Erythroblast (primary cell): ENCODE results near the gene TAF13.
A peak's percentile ranks its signal among the peaks of the same experiment; 100 is the strongest.

ENCODE experiments used
- DNase-seq, 2 experiments: peaks; one replicate each; lab custom pipeline; 2025; lab: John Stamatoyannopoulos, UW
- GATA1 ChIP-seq: IDR thresholded peaks from 2 replicates; pipeline ENCODE4 v1.6.1; 2011; ENCODE audit warnings: low read depth, mild to moderate bottlenecking, control low read depth, low read length, moderate library complexity
- POLR2A ChIP-seq: IDR thresholded peaks from 2 replicates; pipeline ENCODE4 v1.6.1; 2011; ENCODE audit warnings: mild to moderate bottlenecking, low read length

TAF13 gene

GRCh38 chr1:109105881-109106280 lies 30.1 kb upstream of the TAF13 start:
- TF ChIP-seq GATA1 (no peak), POLR2A (no peak)
- DNase-seq, result no peak

- TF ChIP-seq GATA1 (no peak), POLR2A (no peak)
- no peak for DNase-seq
Measured at GRCh38 chr1:109104364-109105151, 28.8 kb upstream of the TAF13 start.

- DNase-seq, result peak; percentile 98 to 99
- TF ChIP-seq GATA1 (no peak), POLR2A (peak; percentile 99)
Measured at GRCh38 chr1:109099938-109100773, 24.4 kb upstream of the TAF13 start.

DNA sequence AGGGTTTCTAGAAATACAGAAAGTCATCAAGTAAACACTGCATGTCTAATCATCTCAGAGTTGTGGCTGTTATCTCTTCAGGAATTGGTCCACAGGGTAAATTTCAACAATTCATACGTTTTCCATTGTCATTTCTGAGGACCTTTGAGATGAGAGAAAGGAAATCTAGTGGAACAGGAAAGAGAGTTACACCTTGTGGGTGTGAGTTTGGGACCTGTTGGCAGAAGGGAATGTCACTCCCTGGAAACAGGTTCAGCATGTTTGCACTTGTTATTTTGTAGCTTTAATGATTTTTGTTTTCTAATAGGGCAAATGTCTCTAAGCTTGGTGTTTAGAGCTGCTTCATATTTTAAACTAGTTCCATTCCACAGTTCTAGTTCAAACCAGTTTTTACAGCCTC lies 20.3 kb upstream of the TAF13 start:
- no peak for DNase-seq
- TF ChIP-seq GATA1 (no peak), POLR2A (no peak)

DNA sequence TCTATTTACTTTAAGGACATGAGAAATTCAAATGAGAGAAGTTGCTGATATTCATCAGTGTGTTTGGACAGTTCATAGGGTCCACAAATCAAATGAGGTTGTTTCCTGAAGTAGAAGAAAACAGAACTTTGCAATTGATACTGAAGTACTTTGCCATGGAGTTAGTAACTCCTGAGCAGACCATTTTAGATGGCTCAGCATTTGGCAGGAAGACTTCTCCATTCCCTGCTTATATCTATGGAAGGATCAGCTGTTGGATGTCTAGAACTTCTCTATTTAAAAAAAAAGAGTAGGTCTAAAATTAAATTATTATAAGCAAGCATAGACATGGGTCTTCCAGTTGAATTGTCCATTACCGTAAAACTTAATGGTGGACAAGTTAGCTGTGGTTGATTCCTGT lies 19.8 kb upstream of the TAF13 start:
- DNase-seq, result no peak
- TF ChIP-seq POLR2A (no peak), GATA1 (no peak)

DNA sequence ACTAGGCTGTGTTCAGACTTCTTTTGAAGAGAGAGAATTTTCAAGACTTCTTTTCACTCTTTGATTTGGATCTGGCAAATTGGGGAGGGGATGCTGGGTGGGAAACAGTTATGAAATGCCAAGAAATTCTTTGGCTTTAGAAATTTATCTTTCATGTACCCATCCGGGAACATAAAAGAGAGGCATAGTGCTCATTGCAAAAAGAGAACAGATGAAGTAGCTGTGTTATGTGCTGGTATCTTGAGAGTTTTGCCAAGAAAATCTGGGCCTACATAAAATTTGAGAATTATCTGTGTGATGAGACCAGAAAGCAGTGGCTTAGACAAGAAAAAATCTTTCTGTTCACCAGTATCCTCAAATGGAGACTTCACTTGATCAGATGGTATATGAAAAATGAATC lies 19.1 kb upstream of the TAF13 start:
- DNase-seq, result no peak
- no peak for TF ChIP-seq GATA1
- no peak for TF ChIP-seq POLR2A

DNA sequence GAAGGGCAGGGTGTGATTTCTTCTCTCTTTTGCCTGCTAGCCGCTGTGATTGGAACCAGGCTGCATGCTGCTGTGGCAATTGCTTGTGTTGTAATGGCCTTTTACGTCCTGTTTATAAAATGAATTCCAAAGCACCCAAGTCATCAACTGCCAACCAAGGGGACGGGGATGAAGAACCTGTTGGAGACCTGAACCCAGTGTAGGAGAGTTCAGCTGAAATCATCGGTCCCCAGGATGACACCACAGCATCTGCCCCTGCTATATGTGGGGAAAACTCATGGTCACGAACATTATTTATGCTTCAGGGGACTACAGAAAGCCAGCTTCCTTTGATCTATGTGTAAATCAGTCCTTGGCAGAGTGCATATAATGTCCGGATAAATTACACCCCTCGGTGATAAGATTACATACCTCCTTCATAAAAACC lies 18.6 kb upstream of the TAF13 start:
- no peak for DNase-seq
- TF ChIP-seq POLR2A (no peak), GATA1 (no peak)

- DNase-seq, result peak in 1 of 2 experiments; percentile 28
Measured at GRCh38 chr1:109091839-109092193, 16.0 kb upstream of the TAF13 start.

GRCh38 chr1:109091078-109091838 lies 15.5 kb upstream of the TAF13 start:
- DNase-seq, result peak; percentile 74 to 75
- TF ChIP-seq GATA1 (no peak), POLR2A (no peak)

More at GRCh38 chr1:109091839-109092193, 16.0 kb upstream of the TAF13 start:
- no peak for TF ChIP-seq POLR2A

DNA sequence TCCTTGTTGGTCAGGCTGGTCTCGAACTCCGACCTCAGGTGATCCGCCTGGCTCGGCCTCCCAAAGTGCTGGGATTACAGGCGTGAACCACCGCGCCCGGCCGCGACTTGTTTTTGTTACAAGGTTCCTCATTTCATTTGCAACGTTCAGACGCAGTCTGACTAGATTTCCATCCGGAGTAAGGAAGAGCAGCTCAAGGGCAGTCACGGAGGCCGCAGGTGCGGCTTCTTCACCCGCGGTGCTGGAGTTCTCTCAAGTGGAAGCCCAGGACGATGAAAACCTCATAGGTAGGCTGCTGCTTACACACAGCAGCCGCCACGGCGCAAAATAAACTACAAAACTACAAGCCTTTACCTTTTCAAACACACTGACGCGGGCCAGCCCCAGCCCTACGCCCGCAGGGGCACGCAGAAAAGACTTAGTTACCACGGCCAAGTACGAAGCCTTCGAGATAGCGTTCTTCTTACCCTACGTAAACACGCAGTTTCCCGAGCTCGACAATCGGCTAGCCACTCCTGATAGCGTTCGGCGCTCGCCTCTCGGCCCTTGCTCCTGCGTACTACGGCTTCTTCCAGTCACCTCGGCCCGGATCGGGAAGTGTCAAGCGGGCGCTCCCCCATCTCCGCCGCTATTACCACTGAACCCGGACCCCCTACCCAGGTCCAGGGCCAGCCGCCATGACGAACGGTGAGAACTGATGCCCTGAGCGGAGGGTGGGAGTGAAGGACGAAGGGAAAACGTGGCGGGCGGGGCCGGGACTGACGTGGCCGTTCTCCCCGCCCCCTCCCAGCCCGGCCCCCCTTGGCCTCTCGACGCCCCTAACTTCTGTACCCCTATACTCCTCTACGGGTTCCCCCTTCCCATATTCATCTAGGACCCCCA lies 14.6 kb upstream of the TAF13 start, which contains the start of gene TMEM167B:
TSS of gene TMEM167B (plus strand) at position 569 of the 882 bp plus-strand sequence. CDS start at position 678, 109 bp downstream.
- peak; percentile 96 for DNase-seq
- no peak for TF ChIP-seq GATA1
- TF ChIP-seq POLR2A, result peak; percentile 92

DNA sequence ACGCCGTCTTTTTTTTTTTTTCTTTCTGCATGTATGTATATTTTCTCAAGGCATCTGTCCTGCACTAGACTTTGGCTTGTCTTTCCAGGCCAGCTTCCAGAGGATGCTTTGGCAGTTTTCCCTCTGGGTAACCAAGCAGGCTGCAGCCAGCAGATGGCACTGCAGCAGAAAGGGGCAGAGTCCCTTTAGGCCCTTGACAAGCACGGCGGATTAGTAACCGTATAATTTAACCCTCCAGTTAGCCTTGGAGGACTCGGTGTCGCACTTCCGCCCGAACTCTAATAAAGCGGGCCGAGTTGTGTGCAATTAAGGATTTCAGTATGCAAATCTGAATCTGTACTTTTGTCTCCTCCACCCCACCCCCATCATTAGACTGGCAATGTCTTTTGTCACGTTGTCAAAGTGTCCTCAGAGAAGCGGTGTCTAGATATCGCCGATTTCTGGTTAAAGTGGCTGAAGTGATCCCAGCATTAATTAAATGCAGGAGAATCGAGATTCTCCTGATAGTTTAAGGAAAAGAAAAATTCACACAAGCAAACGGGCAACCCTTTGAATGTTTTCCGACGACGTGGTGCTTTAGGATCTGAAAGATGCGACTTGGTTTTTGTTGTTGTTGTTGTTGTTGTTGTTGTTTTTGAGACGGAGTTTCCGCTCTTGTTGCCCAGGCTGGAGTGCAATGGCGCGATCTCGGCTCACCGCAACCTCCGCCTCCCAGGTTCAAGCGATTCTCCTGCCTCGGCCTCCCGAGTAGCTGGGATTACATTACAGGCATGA lies 13.6 kb upstream of the TAF13 start:
- TF ChIP-seq GATA1 (no peak), POLR2A (no peak)
- peak; percentile 78 to 81 for DNase-seq
